Measurements from ENCODE around the gene SIRT7.
A peak's percentile ranks its signal among the peaks of the same experiment; 100 is the strongest.

Gene SIRT7

DNA sequence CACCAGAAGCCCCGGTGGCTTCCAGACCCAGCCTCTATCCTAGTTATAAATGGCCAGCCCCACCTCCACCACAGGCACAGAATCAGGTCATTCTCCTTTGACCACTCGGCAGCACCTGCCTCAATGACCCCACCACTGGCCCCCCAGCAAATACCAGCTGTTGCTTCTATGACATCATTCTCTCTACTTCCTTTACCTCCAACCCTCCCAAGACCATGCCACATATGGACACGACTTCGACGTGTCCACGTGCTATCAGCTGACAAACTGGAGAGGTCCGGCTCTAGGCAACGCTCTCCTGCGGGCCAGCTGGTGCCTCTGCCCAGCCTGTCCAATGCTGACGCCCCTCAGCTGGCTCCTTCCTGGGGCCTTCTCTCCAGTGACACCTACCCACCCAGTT, 32.5 kb downstream of the SIRT7 start:
- DNase-seq, result no peak

DNA sequence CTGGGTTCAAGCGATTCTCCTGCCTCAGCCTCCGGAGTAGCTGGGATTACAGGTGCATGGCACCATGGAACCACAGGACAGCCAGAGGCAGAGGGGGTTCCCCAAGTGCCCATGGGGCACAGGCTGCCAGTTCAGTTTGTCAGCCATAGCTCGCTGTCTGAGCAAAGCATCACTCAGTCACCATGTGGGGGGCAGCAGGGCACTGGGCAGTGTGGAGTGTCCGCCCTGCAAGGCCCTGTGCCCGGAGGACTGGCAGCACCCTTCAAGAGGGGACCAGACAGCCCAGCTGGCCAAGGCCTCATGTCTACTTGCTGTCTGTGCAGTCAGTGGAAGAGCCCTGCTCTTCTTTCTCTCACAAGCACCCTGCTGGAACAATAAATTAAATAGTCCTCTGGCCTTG, 33.0 kb downstream of the SIRT7 start:
- no peak for DNase-seq

DNA sequence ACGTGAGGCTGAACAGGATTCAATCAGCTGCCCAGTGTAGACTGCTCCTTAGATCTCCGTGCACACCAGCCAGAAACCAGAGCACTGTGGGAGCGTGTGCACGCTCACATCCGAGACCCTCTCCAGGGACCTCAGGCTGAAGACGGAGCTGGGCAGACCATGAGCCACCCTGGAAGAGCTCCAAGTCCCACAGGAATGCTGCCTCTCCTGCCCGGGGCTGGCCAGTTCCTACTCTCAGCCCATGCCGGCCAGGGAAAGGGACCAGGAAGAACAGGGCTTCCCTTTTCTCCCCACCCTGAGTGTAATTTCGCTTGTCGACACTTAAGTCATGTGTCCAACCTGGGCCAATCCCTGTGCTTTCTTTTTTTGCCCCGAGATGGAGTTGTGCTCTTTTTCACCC, 33.5 kb downstream of the SIRT7 start:
- no peak for DNase-seq

- no peak for DNase-seq
Measured at GRCh38 chr17:81879121-81879520, 38.9 kb downstream of the SIRT7 start.

DNA sequence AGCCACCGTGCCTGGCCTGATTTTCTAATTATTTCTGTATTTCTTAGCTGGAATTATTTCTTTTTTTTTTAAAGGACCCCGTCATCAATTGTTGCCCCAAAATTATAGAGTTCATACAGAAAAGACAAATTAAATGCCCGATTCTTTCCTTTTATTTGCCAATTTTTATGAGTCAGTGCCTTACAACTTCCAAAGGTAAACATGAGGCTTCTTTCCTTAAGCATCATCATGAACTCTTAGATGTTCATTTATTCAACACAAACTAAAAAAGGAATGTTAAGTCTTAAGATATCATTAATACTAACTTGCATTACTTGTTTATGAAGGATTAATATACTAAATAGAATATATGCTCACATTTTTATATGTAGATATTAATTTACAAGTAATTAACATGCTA, 39.7 kb downstream of the SIRT7 start:
- no peak for DNase-seq

- DNase-seq, result no peak
Measured at GRCh38 chr17:81877569-81877968, 40.4 kb downstream of the SIRT7 start.

GRCh38 chr17:81871387-81872230, 46.4 kb downstream of the SIRT7 start:
- peak; percentile 47 for DNase-seq

DNA sequence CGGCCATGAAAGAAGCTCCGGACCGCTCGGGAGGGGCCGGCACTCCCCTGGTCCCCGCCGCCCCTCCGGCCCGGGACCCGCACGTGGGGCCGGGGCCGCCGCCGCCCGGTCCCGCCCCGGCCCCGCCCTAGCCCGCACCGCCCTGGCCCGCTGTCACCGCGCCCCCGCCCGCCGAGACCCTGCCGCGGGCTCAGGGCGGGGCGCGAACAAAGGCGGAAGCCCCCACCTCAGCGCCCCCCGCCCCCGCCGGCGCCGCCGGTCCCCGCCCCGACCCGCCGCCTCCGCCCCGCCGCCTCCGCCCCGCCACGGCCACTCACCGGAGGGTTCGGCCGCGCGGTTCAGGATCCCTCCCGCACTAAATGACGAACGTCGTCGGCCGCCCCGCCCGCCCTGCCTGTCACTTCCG, 47.0 kb downstream of the SIRT7 start, which contains the start of gene ARHGDIA:
Gene ARHGDIA, minus strand, starts transcription at position 357 of the 406 bp plus-strand sequence. CDS start 1,407 bp downstream, outside the sequence.
- no peak for DNase-seq

DNA sequence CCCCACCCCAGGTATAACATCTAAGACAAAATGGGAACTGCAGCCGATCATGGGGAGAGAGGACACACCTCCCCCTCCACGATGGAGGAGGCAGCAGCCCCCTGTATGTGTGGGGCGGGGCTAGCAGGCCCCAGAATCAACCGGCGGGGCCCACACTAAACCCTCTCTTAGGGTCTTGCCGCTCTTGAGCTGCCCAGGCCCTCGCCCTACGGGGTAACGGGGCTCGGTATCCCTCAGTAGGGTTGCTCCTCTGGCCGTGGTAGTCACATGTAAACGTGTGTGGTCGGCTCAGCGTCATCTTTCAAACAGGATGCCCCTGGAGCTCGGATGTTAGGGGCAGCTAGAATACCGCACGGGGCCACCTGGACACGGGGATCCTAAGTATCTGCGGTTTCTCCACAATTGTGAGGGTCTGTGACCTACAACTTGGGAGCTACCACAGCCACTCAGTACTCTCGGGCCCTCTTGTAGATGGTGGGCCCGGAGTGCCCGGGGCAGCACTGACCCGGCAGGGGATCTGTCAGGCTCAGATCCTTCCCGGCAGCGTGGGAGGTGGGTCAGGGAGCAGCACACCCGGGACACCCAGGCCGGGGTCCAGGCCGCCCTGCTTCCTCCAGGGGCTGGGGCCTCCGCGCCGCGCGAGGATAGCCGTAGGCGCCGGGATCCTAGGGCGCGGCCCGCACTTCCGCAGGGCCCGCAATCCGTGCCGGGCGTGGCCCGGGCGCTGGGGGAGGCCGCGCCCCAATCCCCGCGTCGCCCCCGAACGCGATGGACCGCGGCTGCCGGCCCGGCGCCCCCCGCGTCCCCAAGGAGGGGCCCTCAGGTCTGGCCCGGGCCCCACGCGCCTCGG, 47.6 kb downstream of the SIRT7 start:
- no peak for DNase-seq

GRCh38 chr17:81869221-81870130, 48.5 kb downstream of the SIRT7 start:
- no peak for DNase-seq

- no peak for DNase-seq
Measured at GRCh38 chr17:81868674-81869220, 49.2 kb downstream of the SIRT7 start.

DNA sequence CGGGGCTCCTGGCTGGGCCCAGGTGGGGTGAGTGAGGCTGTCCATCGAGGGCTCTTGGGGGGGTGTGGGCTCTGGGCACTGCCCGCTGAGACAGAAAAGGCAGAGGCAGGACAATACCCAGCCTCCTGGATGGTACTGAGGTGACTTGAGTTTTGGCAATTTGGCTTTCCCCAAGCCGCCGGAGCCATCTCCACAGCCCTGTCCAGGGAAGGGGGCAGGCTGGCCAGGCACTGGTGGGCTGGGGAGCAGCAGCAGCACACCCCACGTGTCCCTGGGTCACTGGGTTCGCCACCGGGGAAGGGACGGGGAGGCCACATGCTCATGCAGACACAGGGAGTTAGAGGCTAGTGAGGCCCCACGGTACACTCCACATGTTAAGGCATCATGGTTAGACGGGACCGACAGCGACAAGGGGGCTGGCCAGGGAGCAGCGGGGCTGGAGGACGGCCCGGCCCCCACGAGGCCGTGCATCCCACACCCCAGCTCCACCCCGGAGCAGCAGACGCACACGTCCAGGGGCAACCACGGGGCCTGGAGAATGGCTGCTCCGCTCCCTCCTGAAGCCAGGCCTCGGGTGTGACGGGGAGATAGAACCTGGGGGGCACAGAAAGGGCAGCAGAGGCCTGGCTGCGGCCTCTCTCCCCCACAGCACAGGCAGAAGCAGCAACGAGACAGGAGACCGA, 49.8 kb downstream of the SIRT7 start:
- DNase-seq, result no peak

GRCh38 chr17:81867170-81867990, 50.6 kb downstream of the SIRT7 start:
- DNase-seq, result no peak

GRCh38 chr17:81866440-81867169, 51.4 kb downstream of the SIRT7 start:
- DNase-seq, result no peak

GRCh38 chr17:81865733-81866439, 52.1 kb downstream of the SIRT7 start:
- DNase-seq, result no peak

- DNase-seq, result no peak
Measured at GRCh38 chr17:81865358-81865732, 52.6 kb downstream of the SIRT7 start.

- DNase-seq, result no peak
Measured at GRCh38 chr17:81863833-81864768, 53.9 kb downstream of the SIRT7 start.

GRCh38 chr17:81863123-81863675, 54.8 kb downstream of the SIRT7 start:
- no peak for DNase-seq

Measured in NCI-H524 treated with DMSO at 0.1 percent for 48 hours (cell line).